Heart left ventricle (tissue), 16 donors: Measurements from ENCODE around the gene BTBD6. TPM values are rescaled to one million over a fixed set of nuclear protein-coding genes. Genes with fewer than 3 reads are reported as not detected.
A peak's percentile ranks its signal among the peaks of the same experiment; 100 is the strongest.

Experiments used
- ATAC-seq, 4 donors: fragments of 200-7000 bp; cut with Tn5 transposase; one replicate each; pipeline ENCODE4 v1.9.1; 2020 to 2022; ENCODE audit warnings: moderate library complexity in 4 of 4, mild to moderate bottlenecking in 3 of 4, moderate number of reproducible peaks in 1 of 4
- DNase-seq, 5 donors: peaks; one replicate each; pipeline ENCODE4 v3.0.0-alpha.2; 2020
- H3K27ac ChIP-seq, 12 donors: fragments of 200-600 bp; sonication (generic) in 4 of 12; one replicate each; pipeline versions ENCODE4 v1.5.0 to v1.8.0; 2016 to 2022; ENCODE audit warnings: mild to moderate bottlenecking in 2 of 12
- H3K27me3 ChIP-seq, 9 donors: fragments of 200-600 bp; sonication (generic) in 2 of 9; one replicate each; pipeline versions ENCODE4 v1.5.1 to v1.8.0; 2016 to 2022; ENCODE audit warnings: mild to moderate bottlenecking in 3 of 9
- H3K36me3 ChIP-seq, 9 donors: fragments of 200-600 bp; sonication (generic) in 2 of 9; one replicate each; pipeline versions ENCODE4 v1.5.0 to v1.8.0; 2018 to 2022; ENCODE audit warnings: mild to moderate bottlenecking in 2 of 9
- H3K4me1 ChIP-seq, 12 donors: fragments of 200-600 bp; sonication (generic) in 4 of 12; one replicate each; pipeline versions ENCODE4 v1.5.0 to v1.8.0; 2016 to 2022; ENCODE audit warnings: mild to moderate bottlenecking in 3 of 12
- H3K4me3 ChIP-seq, 12 donors: fragments of 200-600 bp; sonication (generic) in 4 of 12; one replicate each; pipeline versions ENCODE4 v1.5.0 to v1.8.0; 2017 to 2022; ENCODE audit warnings: mild to moderate bottlenecking in 9 of 12, moderate library complexity in 4 of 12
- H3K9me3 ChIP-seq, 12 donors: fragments of 200-600 bp; sonication (generic) in 4 of 12; one replicate each; pipeline versions ENCODE4 v1.5.0 to v1.8.0; 2016 to 2022; ENCODE audit warnings: mild to moderate bottlenecking in 1 of 12
- CTCF ChIP-seq, 12 donors: fragments of 200-600 bp; sonication (generic) in 4 of 12; IDR thresholded peaks; one replicate each; pipeline versions ENCODE4 v1.5.0 to v1.8.0; 2018 to 2022; ENCODE audit warnings: antibody characterized with exemption in 12 of 12, mild to moderate bottlenecking in 5 of 12
- POLR2A ChIP-seq, 2 donors: fragments of 450-650 bp; IDR thresholded peaks; one replicate each; pipeline ENCODE4 v1.6.1; 2017; ENCODE audit warnings: antibody characterized with exemption in 2 of 2, mild to moderate bottlenecking in 2 of 2, moderate library complexity in 2 of 2
- WGBS, 4 donors: extraction: QIAGEN DNeasy Blood & Tissue Kit in 2 of 4; methylation state at CpG; one replicate each; pipeline versions ENCODE4 v1.1.5 to v1.1.7; 2013 to 2018; 5-methylcytosine and 5-hydroxymethylcytosine counted together
- intact Hi-C, 10 donors: fragments of 100-400 bp; cut with DNase I; formaldehyde crosslinking; loops; one replicate each; pipeline versions ENCODE4 v1.11.1 to v1.14.2; 2022
- polyA plus RNA-seq, 2 donors: library from polyadenylated mRNA; stranded (reverse); fragments of 200-250 nt; gene quantifications; one replicate each; pipeline ENCODE4 v1.2.3, GENCODE V29; 2013
- total RNA-seq, 9 donors: library from RNA; depleted of rRNA in 2 of 9; stranded (reverse); fragments of >200 nt in 2 of 9; fragmentation: NEBNext Ultra II Directional in 3 of 9; extraction: Animal tissue kit (Norgen Biotek cat#: 25700) in 3 of 9; gene quantifications; one replicate each; pipeline versions ENCODE4 v1.1.0 to v1.2.4, GENCODE V29; 2016 to 2023
- donor health status: ischemic (EF 13 %, LVEDD 7.1; RV severe dilation, severe dysfunction).
- donor health status: healthy with polysubstance abuse.
- donor health status: DM: no; HTN: yes; CAD: no.
- donor health status: DM: no; HTN: no; CAD: no.
- donor health status: ischemic (EF 25% LVEDD 6.9; RV normal size, moderate dysfunction).
- donor health status: ischemic (EF 25% LVEDD 5.7; RV mildly dilated, moderate dysfunction).
- donor health status: healthy.
- donor health status: DM: yes; HTN: yes; CAD: no.
- donor health status: ischemic (EF 35%, LVEDD 5.7; RV mildly dilated, moderate dysfunction).
- donor health status: nonischemic (EF 11% LVEDD 7.7; RV severe dilation, severe dysfunction).
- donor health status: DM: yes; HTN: yes; CAD: no.
- donor health status: PGD.
- donor health status: ischemic (EF 29% LVEDD 5.4; RV normal size, mild dysfunction).
- donor health status: nonischemic (EF 23%, LVEDD 6.1; RV moderate dilation, normal function).

The BTBD6 gene
- total and polyA plus RNA-seq, 11 donors = 28.8 to 56.3 (median 36.9) TPM

- TF ChIP-seq CTCF (IDR thresholded peaks at IDR 0.05) (no peak), POLR2A (IDR thresholded peaks at IDR 0.05) (no peak)
- ATAC-seq (no peak), DNase-seq (peak in 1 of 5 donors; percentile 19)
- Histone ChIP-seq H3K27ac (no peak overlapping the region), H3K4me1 (peaks cover 2 to 38% (median 20%) of the 10 kb centered on the region in 12 donors), H3K4me3 (no peak overlapping the region), H3K36me3 (peaks cover 0 to 46% (median 34%) of the 10 kb centered on the region in 9 donors), H3K27me3 (no peaks in the 10 kb centered on the region), H3K9me3 (no peaks in the 10 kb centered on the region)
- 91 to 94% (median 92%) methylated on average over 17 to 21 of the region's 21 CpGs for WGBS, 4 donors
- intact Hi-C loops = loop anchor here in 2 of 10 donors (10.0 kb wide), 1 partner anchor 48 kb away; no protein-coding TSS in a partner anchor
Measured at GRCh38 chr14:105252552-105253328, 4.4 kb downstream of the BTBD6 start.

GRCh38 chr14:105253329-105253682, 5.0 kb downstream of the BTBD6 start:
- DNase-seq (no peak), ATAC-seq (no peak)
- peaks cover 0 to 46% (median 34%) of the 10 kb centered on the region in 9 donors for H3K36me3 ChIP-seq
- H3K4me1 ChIP-seq = peaks cover 0 to 33% (median 16%) of the 10 kb centered on the region in 12 donors
- H3K27me3 ChIP-seq = no peaks in the 10 kb centered on the region
- H3K27ac ChIP-seq = no peak overlapping the region
- no peak overlapping the region for H3K4me3 ChIP-seq
- WGBS, 4 donors = 93 to 94% (median 94%) methylated on average over 8 to 9 of the region's 9 CpGs
- H3K9me3 ChIP-seq = no peaks in the 10 kb centered on the region
- TF ChIP-seq CTCF (IDR thresholded peaks at IDR 0.05) (no peak), POLR2A (IDR thresholded peaks at IDR 0.05) (no peak)
- intact Hi-C loops = loop anchor here in 2 of 10 donors (10.0 kb wide), 1 partner anchor 49 kb away; no protein-coding TSS in a partner anchor

GRCh38 chr14:105255021-105255507, 6.7 kb downstream of the BTBD6 start:
- 43 to 52% (median 45%) methylated on average over 3 to 6 of the region's 6 CpGs for WGBS, 4 donors
- H3K9me3 ChIP-seq = no peaks in the 10 kb centered on the region
- intact Hi-C loops = loop anchor here in 2 of 10 donors (10.0 kb wide), 1 partner anchor 50 kb away; no protein-coding TSS in a partner anchor
- no peaks in the 10 kb centered on the region for H3K27me3 ChIP-seq
- DNase-seq (peak in 2 of 5 donors; percentile 43 to 71), ATAC-seq (peak; percentile 49 to 80 (median 58))
- peak overlapping the region in 9 of 12 donors; percentile 31 to 69 (median 53) for H3K27ac ChIP-seq
- H3K4me3 ChIP-seq = no peak overlapping the region
- H3K4me1 ChIP-seq = peaks cover 0 to 21% (median 9%) of the 10 kb centered on the region in 12 donors
- H3K36me3 ChIP-seq = peaks cover 0 to 45% (median 29%) of the 10 kb centered on the region in 9 donors
- TF ChIP-seq POLR2A (IDR thresholded peaks at IDR 0.05) (no peak), CTCF (IDR thresholded peaks at IDR 0.05) (peak in 3 of 12 donors; percentile 9 to 33 (median 15))

GRCh38 chr14:105256292-105256960, 8.1 kb downstream of the BTBD6 start:
- peaks cover 0 to 42% (median 15%) of the 10 kb centered on the region in 9 donors for H3K36me3 ChIP-seq
- no peak overlapping the region for H3K4me3 ChIP-seq
- intact Hi-C loops = loop anchor here in 2 of 10 donors (10.0 kb wide), 1 partner anchor 52 kb away; no protein-coding TSS in a partner anchor
- H3K27me3 ChIP-seq = no peaks in the 10 kb centered on the region
- peaks cover 0 to 17% (median 10%) of the 10 kb centered on the region in 12 donors for H3K4me1 ChIP-seq
- H3K27ac ChIP-seq = no peak overlapping the region
- TF ChIP-seq POLR2A (IDR thresholded peaks at IDR 0.05) (no peak), CTCF (IDR thresholded peaks at IDR 0.05) (no peak)
- 93 to 98% (median 96%) methylated on average over 17 to 19 of the region's 19 CpGs for WGBS, 4 donors
- DNase-seq (no peak), ATAC-seq (no peak)
- H3K9me3 ChIP-seq = no peaks in the 10 kb centered on the region
